Thoracic aorta (tissue), 2 donors: ENCODE measurements around the gene NUDT3. TPM values are rescaled to one million over a fixed set of nuclear protein-coding genes. Genes with fewer than 3 reads are reported as not detected.
A peak's percentile ranks its signal among the peaks of the same experiment; 100 is the strongest.
"Not testable (repeated sequence)": the region's sequence is repeated elsewhere in the genome, so short reads cannot be mapped to it uniquely, and the experiment has no call there.

Source experiments
- ATAC-seq: fragments of 150-250 bp; one replicate; pipeline ENCODE4 v1.8.0; 2017; ENCODE audit warnings: low read depth; ENCODE audit not compliant: insufficient number of reproducible peaks, low FRiP score
- DNase-seq: peaks from one replicate; pipeline ENCODE4 v3.0.0-alpha.2; 2020; ENCODE audit warnings: low spot score
- H3K27ac ChIP-seq, 2 donors: fragments of 200-600 bp; sonication (generic); 1 replicate in 1 of 2; 2 replicates in 1 of 2; pipeline ENCODE4 v1.5.1; 2016; ENCODE audit warnings: mild to moderate bottlenecking in 2 of 2, moderate library complexity in 2 of 2
- H3K27me3 ChIP-seq: fragments of 200-600 bp; sonication (generic); replicated peaks from 2 replicates; pipeline ENCODE4 v1.6.0; 2016; ENCODE audit warnings: mild to moderate bottlenecking; ENCODE audit not compliant: insufficient read depth
- H3K36me3 ChIP-seq: fragments of 200-600 bp; sonication (generic); one replicate; pipeline ENCODE4 v1.5.1; 2016
- H3K4me1 ChIP-seq, 2 donors: fragments of 200-600 bp; sonication (generic); 1 replicate in 1 of 2; 2 replicates in 1 of 2; pipeline versions ENCODE4 v1.5.1 to v1.6.0; 2016; ENCODE audit warnings: low read depth in 2 of 2, mild to moderate bottlenecking in 1 of 2; ENCODE audit not compliant: control insufficient read depth in 1 of 2
- H3K4me3 ChIP-seq: fragments of 200-600 bp; sonication (generic); 2 replicates; pipeline ENCODE4 v1.5.1; 2016; ENCODE audit warnings: mild to moderate bottlenecking
- H3K9me3 ChIP-seq: fragments of 200-600 bp; sonication (generic); 2 replicates; pipeline ENCODE4 v1.5.1; 2016
- total RNA-seq, 2 donors: library from RNA; depleted of rRNA; stranded (reverse); fragments of >200 nt; gene quantifications; one replicate each; pipeline versions ENCODE4 v1.1.0 to v1.2.3, GENCODE V29; 2016
- TF ChIP-seq, protein P1 (sequence below): fragments of 200-600 bp; sonication (generic); IDR thresholded peaks from one replicate; pipeline ENCODE4 v1.5.1; 2019; ENCODE audit warnings: antibody characterized with exemption

Gene NUDT3
- total RNA-seq, 2 donors from 2014 or later, result 34.8 to 46.8 TPM

DNA sequence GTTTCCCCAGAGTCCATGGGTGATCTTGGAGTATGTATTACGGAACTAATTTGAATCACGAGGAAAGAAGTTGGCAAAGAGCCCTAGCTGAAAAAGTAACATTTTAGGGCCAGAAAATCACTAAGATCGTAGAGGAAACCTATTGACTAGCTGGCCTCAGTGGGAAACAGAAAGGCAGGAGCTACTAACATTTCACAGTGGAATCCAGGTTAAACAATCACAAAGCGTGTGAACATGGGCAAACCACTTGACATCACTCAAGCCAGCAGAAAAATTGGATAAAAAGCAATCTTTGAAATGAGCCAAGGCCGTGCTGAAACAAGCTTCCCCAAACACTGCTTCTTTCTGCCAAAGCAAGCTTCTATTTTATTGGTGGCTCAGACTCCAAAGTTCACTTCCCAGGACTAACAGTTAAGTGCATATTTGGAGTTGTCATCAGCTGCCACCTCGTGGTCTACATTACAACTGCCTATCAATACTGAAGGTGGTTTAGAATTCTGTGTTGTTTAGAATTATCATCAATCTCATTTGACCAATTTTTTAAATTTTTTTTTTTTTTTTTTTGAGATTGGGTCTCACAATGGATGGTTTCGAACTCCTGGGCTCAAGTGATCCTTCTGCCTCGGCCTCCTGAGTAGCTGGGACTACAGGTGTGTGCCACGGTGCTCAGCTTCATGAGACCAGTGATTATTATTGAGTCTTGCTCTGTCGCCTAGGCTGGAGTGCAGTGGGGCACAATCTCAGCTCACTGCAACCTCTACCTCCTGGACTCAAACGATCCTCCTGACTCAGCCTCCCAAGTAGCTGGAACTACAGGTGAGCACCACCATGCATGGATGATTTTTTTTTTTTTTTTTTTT, 22.8 kb upstream of the NUDT3 start:
- peaks cover 28% of the 10 kb centered on the region for H3K36me3 ChIP-seq
- H3K4me1 ChIP-seq, result peaks cover 6 to 9% of the 10 kb centered on the region in 2 donors
- TF ChIP-seq, protein P1, sequence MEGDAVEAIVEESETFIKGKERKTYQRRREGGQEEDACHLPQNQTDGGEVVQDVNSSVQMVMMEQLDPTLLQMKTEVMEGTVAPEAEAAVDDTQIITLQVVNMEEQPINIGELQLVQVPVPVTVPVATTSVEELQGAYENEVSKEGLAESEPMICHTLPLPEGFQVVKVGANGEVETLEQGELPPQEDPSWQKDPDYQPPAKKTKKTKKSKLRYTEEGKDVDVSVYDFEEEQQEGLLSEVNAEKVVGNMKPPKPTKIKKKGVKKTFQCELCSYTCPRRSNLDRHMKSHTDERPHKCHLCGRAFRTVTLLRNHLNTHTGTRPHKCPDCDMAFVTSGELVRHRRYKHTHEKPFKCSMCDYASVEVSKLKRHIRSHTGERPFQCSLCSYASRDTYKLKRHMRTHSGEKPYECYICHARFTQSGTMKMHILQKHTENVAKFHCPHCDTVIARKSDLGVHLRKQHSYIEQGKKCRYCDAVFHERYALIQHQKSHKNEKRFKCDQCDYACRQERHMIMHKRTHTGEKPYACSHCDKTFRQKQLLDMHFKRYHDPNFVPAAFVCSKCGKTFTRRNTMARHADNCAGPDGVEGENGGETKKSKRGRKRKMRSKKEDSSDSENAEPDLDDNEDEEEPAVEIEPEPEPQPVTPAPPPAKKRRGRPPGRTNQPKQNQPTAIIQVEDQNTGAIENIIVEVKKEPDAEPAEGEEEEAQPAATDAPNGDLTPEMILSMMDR, result peak; percentile 62
- DNase-seq (peak; percentile 38), ATAC-seq (peak; percentile 44)
- H3K4me3 ChIP-seq, result peak overlapping the region; percentile 49
- peak overlapping the region; percentile 44 to 82 for H3K27ac ChIP-seq
- H3K27me3 ChIP-seq, result no peaks in the 10 kb centered on the region
- H3K9me3 ChIP-seq, result no peaks in the 10 kb centered on the region

DNA sequence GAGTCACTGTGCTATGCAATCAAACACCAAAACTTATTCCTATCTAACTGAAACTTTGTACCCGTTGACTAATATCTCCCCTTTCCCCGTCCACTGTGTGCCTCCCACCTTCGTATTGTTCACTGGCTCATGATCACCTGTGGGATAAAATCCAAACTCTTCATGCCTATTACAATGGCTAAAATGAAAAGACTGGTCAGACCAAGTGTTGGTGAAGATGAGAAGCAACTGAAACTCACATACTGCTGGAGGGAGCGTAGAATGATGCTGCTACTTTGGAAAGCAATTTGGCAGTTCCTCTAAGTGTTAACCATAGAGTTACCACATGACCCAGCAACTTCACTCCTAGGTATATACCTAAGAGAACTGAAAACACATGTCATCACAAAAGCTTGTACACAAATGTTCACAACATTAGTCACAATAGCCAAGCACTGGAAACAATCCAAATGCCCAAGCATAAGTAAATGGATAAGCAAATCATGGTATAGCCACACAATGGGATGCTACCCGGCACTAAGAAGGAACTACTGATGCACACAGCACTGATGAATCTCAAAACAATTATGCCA, 20.3 kb upstream of the NUDT3 start:
- Histone ChIP-seq H3K9me3 (no peaks in the 10 kb centered on the region), H3K27ac (no peak overlapping the region), H3K4me1 (peaks cover 6 to 9% of the 10 kb centered on the region in 2 donors), H3K36me3 (peaks cover 7% of the 10 kb centered on the region), H3K27me3 (no peaks in the 10 kb centered on the region), H3K4me3 (no peak overlapping the region)
- TF ChIP-seq, protein P1, result no peak
- ATAC-seq (no peak), DNase-seq (no peak)

DNA sequence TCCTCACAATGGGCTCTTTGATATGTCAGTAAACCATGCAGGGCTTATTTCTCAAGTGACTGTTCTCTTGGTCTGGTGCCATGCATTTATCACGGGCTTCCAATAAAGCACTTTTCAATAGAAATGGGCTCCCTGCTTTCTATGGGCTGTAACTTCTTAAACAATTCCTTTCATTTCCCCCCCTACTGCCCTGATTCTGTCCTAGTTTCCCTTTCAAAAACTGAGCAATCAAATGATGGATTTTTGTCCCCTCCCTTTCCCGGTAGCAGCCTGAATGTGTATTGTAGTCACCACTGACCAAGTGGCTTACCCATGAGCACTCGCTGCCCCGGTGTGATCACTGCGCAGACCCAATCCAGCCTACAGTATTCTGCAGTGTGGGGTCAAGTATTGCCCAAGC, 19.5 kb upstream of the NUDT3 start:
- no peak overlapping the region for H3K27ac ChIP-seq
- H3K9me3 ChIP-seq, result no peaks in the 10 kb centered on the region
- TF ChIP-seq, protein P1, result no peak
- DNase-seq (no peak), ATAC-seq (no peak)
- no peaks in the 10 kb centered on the region for H3K36me3 ChIP-seq
- H3K4me3 ChIP-seq, result no peak overlapping the region
- peaks cover 6 to 9% of the 10 kb centered on the region in 2 donors for H3K4me1 ChIP-seq
- H3K27me3 ChIP-seq, result no peaks in the 10 kb centered on the region

DNA sequence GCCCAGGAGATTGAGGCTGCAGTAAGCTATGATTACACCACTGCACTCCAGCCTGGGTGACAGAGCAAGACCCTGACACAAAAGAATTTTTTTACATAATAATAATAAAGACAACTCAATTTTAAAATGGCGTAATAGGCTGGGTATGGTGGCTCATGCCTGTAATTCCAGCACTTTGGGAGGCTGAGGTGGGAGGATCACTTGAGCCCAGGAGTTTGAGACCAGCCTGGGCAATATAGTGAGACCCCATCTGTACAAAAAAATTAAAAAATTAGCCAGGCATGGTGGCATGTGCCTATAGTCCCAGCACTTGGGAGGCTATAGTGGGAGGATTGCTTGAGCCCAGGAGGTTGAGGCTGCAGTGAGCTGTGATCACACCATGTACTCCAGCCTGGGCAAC, 15.4 kb upstream of the NUDT3 start:
- not testable (repeated sequence) for H3K9me3 ChIP-seq, DNase-seq, H3K27ac ChIP-seq, H3K4me1 ChIP-seq, H3K36me3 ChIP-seq, H3K4me3 ChIP-seq, ATAC-seq, H3K27me3 ChIP-seq

DNA sequence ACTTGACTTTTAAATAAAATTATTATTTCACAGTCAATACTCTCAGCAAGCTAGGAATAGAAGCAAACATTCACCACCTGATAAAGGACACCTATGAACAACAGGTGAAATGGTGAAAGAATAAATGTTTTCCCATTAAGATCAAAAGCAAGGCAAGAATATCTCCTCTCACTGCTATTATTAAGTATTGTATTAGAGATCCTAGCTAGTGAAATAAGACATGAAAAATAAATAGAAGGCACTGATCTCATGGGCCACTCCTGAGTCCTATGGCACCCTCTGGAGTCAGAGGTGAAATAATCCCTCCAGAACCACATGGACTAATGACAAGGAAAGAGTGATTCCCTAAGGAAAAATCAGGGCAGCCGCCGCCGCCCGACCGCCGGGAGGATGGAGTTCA, 4.0 kb upstream of the NUDT3 start:
- Histone ChIP-seq H3K4me1 (peaks cover 13 to 15% of the 10 kb centered on the region in 2 donors), H3K4me3 (no peak overlapping the region), H3K9me3 (no peaks in the 10 kb centered on the region), H3K27me3 (no peaks in the 10 kb centered on the region), H3K36me3 (no peaks in the 10 kb centered on the region), H3K27ac (no peak overlapping the region)
- ATAC-seq (no peak), DNase-seq (no peak)
- TF ChIP-seq, protein P1, result no peak
